NCI-H524 (cell line): Measurements from ENCODE around the gene CBR4.
A peak's percentile ranks its signal among the peaks of the same experiment; 100 is the strongest.
"Not testable (repeated sequence)": the region's sequence is repeated elsewhere in the genome, so short reads cannot be mapped to it uniquely, and the experiment has no call there.

ENCODE experiments used
- DNase-seq, 2 experiments: peaks; one replicate each; lab custom pipeline; 2025; lab: John Stamatoyannopoulos, UW

CBR4 gene

DNA sequence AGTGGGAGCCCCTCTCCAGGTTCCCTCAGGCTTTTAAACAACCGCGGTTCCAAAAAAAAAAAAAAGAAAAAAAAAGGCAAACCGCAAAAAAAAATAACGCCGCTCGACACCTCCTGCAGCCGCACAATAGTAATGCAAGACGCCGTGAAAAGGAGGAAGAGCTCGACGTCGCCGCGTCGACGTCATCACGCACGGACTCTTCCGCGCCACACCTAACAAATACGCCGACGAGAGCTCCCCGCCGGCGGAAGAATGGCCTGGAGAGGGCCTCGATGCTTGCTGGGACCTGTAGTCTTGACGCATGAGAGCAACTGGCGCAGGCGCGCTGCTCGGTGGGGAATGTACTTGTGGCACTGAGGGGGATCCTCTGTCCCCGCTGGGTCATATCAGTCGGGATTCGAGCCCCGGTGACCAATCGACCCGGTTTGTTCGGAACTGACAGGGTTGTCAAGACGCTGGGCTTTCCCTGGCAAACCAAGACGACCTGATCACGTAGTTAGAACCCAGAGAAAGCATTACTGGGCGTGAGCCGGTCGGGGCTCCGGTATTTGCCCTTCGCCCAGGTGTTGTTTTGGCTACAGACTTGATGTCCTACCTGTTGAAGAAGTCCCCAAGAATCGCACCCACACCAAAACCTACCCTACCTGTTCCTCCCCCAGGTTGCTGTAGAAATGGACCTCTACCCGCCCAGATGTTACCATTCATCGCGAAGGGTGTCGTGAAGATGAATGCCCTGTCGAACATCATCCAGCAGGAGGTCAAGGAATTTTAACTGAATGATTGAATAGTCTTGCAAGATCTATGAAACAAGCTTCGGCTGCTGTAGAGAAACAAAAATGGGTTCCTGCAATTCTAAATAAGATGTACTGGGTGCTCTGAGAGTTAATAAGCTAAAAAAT lies at the start of gene CBR4:
Gene CBR4 (minus strand): TSS at position 131 of the 899 bp plus-strand sequence. CDS start 166 bp downstream, outside the sequence.
- peak; percentile 94 for DNase-seq

DNA sequence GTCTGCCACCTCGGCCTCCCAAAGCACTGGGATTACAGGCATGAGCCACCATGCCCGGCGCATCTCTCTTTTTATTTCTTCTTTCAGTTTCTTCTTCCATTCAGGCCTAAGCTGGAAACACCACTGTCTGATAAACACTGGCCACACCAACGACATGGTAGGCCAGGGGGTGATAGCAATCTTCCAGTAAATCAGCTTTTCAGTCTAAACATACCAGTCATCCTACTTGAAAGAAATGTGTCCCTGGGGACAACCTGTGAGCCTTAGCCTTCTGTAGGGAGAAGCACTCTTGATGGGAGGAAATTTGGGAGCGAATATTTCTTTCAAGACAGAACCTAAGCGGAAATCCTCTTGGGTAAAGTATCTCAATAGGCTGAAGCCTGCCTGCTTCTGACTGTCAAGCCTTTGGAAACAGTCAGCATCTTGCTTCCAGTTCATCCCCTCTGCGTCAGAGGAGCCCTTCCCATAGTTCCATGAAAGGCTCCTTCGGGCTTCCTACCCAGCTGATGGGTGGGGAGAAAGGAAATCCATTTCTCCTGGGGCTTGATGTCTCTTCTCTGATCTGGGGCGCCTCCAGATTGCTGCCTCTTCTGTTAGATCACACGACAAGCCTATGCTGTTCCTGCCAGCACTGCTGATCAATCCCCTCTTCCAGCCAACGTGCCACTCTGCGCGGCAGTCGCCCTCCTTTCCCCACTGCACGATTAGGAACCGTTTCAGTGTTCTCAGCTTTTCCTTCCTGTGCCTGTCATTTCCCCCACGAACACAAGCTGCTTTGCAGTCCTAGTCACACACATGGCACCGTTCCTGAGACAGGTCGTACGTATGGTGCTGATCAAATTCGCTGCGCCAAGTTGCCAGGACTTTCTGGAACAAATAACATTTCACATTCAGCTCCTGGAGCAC lies 49.5 kb upstream of the CBR4 start:
- peak in 1 of 2 experiments; percentile 2 for DNase-seq

DNA sequence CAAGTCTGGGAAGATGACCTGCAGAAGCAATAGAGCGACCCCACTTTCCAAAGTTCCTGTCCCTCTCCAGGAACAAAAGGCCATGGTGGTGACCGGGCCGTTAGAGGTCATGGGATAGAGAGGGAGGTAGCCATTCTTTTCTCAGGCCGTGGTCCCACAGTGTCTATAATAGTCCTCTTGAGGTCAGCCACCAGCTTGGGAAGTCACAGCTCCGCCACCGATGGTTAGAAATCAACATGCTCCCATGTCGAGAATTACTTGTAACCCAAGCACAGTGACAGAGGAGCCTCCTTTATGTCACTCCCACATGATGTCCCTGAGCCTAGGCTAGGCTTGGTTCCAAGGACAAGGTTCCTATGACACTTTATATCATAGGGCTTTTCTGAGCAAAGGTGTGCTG lies 48.3 kb upstream of the CBR4 start:
- DNase-seq, result no peak

DNA sequence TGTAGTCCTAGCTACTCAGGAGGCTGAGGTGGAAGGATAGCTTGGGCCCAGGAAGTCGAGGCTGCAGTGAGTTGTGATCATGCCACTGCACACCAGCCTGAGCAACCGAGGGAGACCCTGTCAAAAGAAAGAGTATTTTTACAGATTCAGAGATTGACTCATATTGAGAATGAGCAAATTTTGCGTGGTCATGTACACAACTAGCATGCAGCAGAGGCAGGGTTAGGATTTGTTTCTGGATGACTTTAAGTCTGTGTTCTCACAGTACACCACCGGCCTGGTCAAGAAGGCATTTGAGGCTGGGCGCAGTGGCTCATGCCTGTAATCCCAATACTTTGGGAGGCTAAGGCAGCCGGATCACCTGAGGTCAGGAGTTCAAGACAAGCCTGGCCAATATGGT lies 44.8 kb upstream of the CBR4 start:
- DNase-seq, result no peak

DNA sequence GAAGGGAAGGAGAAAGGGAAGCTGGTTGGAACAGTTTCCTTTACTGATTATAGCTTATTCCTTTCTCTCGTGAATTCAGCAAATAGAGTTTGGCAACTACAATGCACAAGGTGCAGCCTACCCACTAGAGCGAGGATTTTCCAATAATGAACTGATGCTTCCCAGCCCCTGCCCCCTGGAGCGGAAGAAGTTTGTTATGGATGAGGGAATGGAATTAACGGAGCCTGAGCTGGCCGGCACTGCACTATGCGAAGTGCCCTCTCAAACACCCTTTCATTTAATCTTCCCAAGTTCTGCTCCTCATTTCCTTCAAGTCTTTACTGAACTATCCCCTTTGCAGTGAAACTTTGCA lies 42.5 kb upstream of the CBR4 start:
- no peak for DNase-seq

DNA sequence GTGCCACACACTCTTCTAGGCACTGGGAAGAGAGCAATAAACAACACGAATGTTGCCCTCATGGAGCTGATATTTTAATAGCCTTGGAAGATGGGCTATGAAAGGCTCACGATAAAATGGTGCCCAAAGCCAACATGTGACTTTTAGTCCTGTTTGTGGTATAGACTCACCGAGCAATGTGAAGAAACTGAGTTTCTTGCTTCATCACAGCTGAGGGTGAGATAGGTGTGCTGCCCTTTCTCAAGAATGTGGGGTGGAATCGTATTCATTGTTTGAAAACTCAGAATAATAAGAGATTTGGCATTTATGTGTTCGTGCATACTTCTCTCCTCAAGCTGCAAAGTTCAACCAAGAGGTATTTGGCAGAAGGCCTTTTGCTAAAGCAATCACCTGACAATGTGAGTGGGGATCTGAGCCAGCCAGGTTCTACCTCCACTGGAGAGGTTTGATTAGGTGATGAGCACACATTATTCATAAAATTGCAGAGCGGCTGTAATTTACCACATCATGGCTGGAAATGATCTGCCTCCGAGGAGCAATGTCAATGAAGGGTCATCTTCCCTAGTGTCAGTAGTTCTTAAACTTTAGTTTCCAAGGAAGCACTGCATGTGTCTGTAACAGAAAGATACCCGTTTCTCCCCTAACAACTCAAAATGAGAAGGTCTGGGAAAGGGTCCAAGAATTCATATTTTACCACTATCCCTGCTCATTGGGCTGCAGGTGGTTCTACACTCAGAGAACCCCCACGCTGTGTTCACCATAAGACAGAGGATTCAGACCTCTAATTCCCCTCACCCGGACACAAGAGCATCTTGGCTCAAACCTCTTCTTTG lies 41.9 kb upstream of the CBR4 start:
- DNase-seq, result no peak

DNA sequence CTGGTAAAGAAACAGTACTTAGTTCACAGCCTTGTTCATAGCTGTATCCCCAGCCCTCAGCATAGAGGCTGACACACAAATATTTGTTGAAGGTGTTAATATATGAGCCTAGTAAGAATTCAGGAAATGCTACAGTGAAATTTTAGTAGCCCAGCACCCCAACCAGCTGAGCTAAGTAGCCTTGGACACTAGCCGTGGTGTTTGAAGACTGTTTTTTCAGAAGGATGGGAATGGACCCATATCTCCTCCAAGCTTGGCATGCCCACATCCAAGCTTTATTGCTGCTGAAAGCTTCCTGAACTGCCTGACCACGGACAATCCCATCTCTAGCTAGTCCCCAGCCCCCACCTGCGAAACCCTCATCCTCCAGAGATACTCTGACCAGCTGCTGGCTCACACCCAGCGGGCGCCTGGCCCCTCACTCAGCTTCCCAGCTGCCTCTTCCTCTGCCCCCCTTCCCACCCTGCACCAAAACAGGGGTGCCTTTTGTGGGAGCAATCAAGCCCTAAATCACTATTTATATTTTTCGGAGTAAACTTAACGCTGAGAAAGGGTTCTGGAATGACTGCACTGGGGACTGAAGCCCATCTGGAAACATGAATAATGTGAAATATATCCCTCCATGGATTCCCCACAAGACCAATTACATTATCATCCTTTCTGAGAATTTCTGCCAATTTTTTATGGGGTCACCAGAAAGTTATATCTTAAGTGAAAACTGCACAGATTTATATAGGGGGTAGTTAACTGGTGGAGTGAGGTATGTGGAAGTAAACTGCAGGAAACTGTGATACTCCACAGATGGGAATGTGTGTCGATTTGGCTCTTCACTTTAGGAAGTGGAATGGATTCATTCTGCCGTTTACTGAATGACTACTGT lies 41.1 kb upstream of the CBR4 start:
- no peak for DNase-seq

DNA sequence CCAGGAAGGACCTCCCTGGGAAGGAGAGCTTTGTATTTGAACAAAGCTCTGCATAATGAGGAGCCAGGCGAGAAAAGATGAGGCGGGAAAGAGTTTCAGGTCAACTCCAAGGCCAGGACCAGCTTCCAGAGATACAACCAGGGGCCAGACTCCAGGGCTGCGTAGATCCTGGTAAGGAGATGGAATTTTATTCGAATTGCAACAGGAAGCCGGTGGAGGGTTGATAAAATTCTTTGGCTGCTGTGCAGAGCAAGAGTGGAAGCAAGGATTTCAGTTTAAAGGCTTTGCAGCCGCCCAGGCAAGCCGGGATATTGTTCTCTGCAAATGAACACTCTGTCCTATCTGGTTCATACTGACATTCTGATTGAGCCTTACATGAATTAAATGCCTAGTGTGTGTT lies 40.2 kb upstream of the CBR4 start:
- no peak for DNase-seq

DNA sequence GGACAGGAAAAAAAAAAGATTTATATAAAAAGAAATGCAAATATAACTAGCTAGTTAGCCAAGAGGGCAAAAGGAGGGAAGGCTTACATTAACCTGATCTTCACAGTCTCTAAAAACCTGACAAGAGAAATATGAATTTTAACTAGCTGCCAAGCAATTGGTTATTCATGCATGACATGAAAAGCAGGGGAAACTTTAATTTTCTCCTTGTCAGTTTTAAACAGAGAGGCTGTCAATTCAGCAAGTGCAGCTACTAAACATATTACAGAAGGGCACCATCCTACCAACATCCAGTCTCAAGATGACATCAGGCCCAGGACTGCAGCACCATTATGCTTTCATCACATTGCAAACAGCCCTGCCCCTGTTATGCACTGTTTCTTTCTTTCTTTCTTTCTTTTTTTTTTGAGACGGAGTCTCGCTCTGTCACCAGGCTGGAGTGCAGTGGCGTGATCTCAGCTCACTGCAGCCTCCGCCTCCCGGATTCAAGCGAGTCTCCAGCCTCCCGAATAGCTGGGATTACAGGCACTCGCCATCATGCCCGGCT lies 38.9 kb upstream of the CBR4 start:
- no peak for DNase-seq

DNA sequence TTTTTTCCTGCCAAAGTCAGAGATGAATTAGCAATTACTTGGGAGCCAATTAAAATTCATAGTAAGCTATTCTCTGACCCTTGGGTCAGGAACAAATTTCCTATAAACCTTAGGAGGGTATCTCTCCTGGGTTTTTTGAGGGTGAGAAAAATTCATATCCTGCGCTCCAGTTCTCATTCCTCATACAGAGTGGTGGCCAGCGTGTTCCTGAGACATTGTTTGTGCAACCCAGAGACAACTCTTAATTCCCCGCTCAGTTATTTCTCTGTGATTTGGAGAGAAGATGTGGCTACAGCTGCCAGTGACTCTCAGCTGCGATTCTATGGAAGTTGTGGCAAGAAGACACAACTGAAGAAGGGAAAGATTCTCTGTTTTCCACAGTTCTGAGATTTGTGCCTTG lies 37.9 kb upstream of the CBR4 start:
- DNase-seq, result no peak

DNA sequence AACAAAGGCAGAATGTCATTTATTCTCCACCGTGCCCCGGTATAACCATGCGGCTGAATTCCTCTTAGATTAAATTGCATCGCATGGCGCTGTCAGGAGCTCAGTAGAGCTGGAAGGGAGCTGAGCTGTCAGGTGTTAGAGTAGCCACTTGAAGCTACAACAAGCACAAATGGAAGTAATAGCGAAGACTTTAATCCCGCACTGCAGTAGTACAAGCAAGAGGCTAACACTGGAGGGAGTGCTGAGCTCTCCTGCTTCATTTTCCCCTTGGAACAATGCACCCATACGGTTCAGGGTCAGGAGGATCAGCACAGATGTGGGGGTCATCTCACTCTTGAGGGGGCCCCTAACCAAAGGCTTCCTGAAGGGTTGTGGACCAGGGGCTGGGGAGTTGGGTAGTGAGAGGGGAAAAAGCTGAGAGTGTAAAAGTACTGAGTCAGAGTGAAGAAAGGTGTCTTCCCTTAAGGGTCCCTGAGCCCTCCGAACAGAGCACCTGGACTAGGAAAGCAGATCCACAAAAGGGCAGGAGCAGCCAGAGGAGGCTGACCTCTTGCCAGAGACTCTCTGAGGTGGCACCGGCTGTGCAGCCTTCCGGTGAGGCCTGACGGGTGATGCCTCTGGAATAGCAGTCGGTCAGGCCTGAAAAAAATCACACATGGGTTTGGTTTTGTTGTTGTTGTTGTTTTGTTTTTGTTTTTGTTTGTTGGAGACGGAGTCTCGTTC lies 36.0 kb upstream of the CBR4 start:
- DNase-seq, result peak; percentile 35 to 74

DNA sequence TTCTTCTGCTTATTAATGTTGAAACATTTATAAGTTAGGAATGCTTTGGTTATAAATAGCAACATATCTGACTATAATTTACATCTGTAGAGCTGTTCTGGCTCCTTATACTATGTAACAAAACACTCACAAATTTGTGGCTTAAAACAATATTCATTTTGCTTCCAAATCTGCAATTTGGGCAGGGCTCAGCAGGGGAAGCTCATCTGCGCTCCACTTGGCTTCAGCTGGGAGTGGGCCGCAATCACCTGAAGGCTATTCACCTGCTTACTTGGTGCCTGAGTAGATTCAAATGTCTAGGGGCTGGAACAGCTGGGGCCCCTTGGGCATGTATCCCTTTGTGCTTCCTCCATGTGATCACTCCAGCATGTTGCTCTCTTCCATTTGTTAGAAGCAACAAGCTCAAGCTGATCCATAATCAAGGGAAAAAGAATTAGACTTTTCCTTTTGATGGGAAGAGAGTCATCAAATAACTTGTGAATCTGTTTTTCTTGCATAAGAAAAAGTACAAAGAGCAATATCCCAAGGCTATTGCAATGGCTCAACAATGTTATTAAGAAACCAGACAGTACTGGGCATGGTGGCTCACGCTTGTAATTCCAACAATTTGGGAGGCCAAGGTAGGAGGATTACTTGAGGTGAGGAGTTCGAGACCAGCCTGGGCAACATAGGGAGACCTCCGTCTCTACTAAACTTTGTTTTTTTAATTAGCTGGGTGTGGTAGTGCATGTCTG lies 34.8 kb upstream of the CBR4 start:
- DNase-seq, result no peak

DNA sequence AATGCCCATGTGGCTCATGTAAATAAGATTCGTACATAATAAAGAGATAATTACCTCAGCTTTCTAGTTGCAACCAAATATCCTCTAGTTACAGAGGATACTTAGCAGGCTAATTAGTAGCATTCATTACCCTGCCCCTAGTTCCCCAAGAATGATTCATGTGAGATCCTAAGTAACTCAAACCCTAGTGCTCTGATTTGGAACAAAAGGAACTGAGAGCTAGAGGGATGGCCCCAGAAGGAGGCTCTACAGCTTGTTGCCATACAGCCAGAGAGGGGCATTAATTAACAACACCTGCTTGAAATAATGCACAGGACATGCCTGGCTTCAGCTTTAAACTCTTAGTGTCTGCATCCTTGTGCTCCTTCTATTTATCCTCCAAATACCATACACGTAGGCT lies 32.6 kb upstream of the CBR4 start:
- no peak for DNase-seq

DNA sequence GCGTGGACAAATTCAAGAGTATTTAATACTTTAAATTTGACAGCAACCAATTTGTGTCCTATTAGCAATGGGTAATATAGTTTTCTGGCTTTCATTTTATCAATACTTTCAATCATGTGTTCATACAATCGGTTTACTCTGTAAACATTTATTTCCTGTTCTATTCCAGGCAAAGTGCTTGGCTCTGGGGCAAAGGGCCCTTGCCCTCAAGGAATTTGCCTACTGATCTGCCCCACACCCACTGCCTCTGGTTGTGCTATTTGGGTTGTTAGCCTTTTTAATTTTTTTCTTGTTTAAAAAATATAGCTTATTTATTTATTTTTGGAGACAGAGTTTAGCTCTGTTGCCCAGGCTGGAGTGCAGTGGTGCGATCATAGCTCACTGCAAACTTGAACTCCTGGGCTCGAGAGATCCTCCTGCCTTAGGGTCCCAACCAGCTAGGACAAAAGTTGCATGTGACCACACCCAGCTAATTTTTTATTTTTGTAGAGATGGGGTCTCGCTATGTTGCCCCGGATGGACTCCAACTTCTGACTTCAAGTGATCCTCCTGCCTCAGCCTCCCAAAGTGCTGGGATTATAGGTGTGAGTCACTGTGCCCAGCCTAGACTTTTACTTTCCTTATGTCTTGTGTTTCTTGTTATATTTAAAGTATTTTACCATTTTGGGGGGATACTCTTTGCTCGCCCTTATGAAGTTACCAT lies 30.7 kb upstream of the CBR4 start:
- no peak for DNase-seq

DNA sequence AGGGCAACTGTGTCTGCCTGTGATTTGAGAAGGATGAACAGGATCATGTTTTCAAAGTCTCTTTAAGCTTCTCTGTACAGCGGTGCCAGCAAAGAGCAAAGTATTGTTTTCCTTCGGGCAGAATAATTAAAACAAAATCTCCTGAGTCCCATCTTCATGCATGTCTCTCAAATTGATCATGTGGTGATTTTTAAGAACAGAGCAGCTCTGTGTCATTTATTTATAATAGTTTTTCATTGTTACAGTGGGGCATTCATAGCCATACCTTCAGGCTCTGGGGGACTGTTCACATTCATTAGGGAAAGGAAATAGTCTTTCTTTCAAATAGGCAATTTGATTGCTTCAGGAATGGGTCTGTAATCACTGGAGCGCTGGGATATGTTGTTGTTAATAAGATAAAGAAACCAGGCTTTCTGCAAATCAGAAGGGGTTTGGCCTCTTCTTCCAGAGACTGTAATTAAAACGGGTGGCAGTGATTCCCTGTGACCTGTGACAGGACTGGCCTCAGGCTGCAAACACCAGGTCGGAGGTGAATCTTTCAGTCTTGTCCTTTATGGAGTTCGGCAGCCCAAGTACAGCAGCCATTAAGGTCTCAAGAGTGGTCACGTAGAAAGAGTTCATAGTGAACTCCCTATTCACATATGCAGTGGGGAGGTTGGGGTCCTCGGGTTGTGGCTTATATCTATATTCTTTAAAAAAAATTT lies 29.3 kb upstream of the CBR4 start:
- no peak for DNase-seq

DNA sequence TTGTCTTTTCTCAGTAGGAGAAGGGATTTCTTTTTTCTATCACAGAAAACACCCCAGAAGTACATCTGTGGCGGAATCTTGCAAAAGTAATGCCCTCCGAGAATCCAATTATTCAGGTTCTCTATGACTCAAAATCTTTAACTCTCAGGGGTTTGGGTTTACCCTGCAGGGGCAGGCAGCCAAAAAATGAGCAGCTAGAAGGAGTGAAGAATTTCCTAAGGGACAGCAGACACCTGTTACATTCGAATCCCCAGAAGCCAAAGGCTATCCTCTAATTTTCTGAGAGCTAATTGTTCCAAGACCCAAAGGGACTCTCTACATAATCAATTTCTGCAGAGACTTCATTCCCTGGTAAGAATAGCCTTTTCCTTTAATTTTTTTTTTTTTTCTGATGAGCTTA lies 27.5 kb upstream of the CBR4 start:
- no peak for DNase-seq

DNA sequence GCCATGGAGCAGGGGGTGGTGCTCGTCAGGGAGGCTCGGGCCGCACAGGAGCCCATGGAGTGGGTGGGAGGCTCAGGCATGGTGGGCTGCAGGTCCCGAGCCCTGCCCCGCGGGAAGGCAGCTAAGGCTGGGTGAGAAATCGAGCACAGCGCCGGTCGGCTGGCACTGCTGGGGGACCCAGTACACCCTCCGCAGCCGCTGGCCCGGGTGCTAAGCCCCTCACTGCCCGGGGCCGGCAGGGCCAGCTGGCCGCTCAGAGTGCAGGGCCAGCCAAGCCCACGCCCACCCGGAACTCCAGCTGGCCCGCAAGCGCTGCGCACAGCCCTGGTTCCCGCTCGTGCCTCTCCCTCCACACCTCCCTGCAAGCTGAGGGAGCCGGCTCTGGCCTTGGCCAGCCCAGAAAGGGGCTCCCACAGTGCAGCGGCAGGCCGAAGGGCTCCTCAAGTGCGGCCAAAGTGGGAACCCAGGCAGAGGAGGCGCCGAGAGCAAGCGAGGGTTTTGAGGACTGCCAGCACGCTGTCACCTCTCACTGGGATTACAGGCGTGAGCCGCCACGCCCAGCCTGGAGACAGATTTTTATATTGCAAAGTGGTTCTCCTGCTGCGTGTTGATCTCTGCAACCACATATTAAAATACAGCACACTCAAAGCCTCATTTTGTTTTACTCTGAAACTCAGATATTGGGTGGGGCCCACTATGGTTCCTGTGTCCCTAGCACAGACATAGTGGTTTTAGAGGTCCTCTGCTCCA lies 26.0 kb upstream of the CBR4 start:
- DNase-seq, result not testable (repeated sequence)
